Frontal cortex (tissue), 4 donors: ENCODE results near the gene EEF1AKMT3. TPM values are rescaled to one million over a fixed set of nuclear protein-coding genes. Genes with fewer than 3 reads are reported as not detected.
A peak's percentile ranks its signal among the peaks of the same experiment; 100 is the strongest.

Experiments used
- DNase-seq, 2 donors: peaks; one replicate each; pipeline ENCODE4 v3.0.0; 2012; ENCODE audit warnings: low spot score in 2 of 2
- FAIRE-seq: peaks from 2 replicates; lab custom pipeline; 2012; peaks lifted over from hg19 to GRCh38; lab: Jason Lieb, UNC
- total RNA-seq: library from RNA; depleted of rRNA; stranded (reverse); fragments of >200 nt; gene quantifications from one replicate; pipeline ENCODE4 v1.2.3, GENCODE V29; 2014
- donor health status: control.
- donor health status: control.
- donor health status: control.

EEF1AKMT3 gene
- total RNA-seq, 1 donor from 2014 or later: 1.2 TPM

DNA sequence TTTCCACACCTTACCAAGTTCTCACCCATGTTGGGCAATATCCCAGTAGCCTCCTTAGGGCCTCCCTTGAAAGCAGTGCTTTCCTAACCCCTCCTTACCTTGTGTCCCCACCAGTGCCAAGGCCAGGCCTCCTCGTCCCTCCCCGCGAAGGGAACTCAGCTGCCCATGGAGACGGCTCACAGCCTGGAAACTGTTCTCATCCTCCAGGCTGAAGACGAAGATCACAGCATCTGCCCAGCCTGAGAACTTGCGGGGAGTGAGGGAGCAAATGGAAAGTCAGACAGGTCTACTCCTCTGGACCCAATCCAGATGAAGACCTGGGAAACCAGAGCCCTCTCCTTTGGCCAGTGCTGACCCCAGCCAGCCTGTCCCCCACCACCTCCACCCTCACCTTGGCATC is 38.5 kb upstream of the EEF1AKMT3 start:
- FAIRE-seq (no peak), DNase-seq (no peak)

DNA sequence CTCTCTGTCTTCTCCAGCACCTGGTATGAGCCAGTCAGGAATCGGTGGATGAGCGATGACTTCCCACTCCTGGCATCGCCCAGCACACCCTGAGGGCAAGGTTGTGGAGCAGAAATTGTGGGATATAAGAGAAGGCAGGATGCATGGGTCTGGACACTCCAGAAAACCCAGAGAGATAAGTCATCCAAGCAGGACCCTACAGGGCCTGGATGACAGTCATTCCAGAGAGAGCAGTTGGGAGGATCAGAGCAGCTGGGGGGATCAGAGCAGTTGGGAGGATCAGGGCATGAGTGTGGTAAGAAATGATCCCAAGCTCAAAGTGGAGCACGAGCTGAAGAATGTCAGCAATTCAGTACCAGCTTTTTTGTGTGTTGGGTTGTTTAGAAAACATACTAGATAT is 37.8 kb upstream of the EEF1AKMT3 start:
- FAIRE-seq (no peak), DNase-seq (no peak)

DNA sequence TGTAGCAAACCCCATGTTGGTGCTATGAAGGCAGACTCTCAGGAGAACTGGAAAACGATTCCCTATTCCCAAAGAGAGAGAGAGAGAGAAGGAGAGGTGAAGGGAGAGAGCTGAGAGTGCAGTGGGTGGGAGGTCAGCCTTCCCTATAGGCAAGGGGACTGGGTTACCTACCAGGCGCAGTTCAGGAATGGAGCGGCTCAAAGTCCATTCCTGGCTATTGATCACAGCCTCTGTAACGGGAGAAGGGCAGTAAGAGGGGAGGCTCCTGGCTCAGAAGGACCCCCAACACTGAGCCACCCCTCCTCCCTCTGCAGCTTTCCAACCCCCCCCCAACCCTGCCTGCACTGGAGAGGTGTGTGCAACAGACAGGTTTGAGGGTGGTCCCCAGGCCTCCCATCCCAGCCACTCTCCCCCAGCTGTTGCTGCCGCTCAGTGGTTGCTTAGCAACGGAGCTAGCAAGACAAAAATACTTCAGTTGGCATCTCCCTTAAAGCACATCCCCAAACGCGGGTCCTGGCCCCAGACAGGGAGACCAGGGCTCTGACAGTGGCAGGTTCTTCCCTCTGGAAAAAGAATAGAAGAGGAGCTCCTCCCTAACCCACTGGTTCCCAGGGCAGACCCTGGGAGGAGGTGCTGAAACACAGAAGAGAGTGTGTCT is 37.1 kb upstream of the EEF1AKMT3 start:
- FAIRE-seq: no peak
- DNase-seq: no peak

DNA sequence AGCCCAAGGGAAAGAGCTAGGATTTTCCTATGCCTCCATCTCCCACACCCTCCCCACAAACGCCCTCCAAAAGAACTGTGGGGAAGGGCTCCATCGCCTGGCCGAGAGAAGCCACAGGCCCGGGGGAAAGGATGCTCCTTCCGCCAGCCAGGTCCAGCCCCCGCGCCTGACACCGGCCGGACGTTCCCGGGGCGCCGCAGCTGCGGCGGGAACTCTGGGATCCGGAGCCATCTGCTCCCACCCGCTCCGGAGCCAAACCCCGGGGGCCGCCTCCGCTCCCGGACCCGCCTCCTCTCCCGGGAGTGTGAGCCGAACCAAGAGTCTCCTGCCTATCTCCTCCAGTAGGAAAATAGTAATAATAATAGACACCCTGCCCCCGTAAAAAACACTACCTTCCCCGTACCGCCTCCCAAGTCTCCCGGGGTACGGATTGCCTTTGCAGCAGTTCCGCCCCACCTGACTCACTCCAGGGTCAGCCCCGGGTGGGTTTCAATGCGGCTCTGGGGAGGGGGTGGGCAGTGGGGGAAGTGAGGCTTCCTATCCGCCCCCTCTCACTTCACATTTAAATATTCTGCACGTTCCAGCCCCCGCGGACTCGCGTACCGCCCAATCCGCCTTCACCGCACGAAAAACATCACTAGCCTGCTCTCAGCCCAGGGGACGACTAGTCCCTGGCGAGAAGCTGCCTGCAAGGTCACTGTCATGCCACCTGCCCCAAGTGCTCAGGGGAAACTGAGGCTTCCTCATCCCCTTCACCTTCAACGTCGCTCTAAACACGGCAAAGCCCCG is 36.3 kb upstream of the EEF1AKMT3 start:
- FAIRE-seq (no peak), DNase-seq (peak; percentile 68 to 74)

DNA sequence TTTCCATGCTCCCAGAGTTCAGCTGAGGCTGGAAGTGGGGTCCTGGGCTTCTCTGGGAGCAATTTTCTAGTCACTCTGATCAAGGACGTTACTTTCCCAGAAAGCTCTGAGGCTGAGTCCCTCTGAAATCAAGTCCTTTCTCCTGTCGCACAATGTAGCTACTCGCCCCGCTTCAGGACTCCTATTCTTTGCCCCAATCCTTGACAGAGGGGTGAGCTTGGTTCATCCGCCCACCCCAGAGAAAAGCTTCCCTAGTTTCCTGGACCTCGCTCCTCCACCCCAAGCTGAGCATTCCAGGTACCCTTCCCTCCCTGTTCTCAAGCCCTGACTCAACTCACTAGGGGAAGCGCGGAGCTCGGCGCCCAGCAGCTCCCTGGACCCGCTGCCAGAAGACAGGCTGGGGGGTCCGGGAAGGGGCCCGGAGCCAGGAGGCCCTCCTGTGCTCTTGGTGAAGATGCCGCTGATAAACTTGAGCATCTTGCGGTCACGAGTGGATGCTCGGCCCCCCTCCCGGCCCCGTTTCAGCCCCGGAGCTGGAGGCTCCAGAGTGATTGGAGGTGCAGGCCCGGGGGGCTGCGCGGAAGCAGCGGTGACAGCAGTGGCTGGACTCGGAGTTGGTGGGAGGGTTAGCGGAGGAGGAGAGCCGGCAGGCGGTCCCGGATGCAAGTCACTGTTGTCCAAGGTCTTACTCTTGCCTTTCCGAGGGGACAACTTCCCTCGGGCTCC is 35.5 kb upstream of the EEF1AKMT3 start:
- DNase-seq (no peak), FAIRE-seq (no peak)

DNA sequence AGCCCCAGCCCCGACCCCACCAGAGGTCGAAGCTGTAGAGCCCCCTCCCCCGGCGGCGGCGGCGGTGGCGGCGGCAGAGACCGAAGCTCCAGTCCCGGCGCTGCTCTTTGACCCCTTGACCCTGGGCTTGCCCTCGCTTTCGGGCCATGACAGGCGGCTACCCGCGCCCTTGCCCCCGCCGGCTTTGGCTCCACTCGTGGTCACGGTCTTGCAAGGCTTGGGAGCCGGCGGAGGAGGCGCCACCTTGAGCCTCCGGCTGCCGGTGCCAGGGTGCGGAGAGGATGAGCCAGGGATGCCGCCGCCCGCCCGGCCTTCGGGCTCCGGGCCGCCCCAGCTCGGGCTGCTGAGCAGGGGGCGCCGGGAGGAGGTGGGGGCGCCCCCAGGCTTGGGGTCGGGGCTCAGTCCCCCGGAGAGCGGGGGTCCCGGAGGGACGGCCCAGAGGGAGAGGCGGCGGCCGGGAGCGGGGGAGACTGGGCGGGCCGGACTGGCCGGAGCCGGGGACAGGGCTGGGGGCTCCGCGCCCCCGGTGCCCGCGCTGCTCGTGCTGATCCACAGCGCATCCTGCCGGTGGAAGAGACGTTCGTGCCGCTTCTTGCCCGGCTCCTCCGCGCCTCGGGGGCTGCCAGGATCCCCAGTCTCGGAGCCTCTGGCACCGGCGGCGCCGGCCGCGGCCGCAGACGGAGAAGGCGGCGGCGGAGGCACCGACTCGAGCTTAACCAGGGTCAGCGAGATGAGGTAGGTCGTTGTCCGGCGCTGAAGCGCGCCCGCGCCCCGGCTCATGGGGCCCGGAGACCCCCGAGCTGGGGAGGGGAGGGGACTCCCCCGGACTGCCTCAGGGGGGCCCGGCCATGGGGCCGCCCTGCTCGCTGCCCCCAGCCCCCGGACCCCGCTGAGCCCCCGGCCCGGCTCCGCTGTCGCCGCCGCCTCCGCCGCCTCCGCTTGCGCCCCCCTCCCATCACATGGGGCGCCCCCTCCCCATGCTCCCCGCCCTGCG is 34.6 kb upstream of the EEF1AKMT3 start:
- FAIRE-seq (no peak), DNase-seq (peak in 1 of 2 donors; percentile 55)

DNA sequence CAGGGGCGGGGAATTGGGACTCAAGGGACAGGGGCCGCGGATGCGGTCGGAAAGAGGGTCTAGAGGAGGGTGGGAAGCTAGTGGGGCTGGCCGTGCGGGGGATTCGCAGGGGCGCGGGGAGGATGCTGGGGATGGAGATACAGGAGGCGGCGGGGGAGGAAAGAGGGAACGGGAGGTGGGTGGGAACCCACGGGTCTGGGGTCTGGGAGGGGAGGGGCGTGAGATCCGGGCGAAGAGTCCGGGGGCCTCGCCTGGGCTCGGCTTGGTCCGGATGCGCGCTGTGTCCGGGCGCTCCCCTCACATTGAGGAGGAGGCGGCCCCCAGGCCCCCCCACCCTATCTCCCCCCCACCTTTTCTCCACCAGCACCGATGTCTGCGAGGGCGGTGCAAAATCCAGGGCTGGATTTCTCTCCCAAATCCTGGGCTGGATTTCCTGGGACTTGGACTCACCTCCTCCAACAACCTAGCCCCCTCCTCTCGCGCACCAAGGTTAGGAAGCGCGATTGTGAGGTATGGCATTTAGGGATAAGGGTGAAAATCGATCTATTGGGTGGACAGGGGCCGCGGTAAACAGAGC is 33.7 kb upstream of the EEF1AKMT3 start, which contains the start of gene AGAP2:
Gene AGAP2 (minus strand): TSS at position 82 of the 577 bp plus-strand sequence. CDS start 496 bp downstream, outside the sequence.
- FAIRE-seq (no peak), DNase-seq (peak; percentile 58 to 59)

DNA sequence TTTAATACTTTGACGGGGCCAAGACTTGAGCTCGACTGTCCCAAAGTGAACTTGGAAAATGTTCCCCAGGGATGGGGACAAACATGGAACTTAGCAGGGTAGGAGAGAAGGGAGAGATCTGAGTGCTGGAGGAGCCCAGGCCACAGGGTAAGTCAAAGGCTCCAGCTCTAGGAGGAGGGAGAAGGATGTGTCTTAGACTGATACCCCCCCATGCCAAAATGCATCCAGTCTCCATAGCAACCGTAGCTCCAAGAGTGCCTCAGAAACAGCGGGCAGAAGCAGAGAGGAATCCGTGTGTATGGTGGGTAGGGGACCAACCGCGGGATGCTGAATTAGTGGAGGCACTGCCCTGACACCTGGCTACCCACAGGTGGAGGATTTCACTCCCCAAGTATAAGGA is 33.0 kb upstream of the EEF1AKMT3 start:
- FAIRE-seq: no peak
- no peak for DNase-seq

DNA sequence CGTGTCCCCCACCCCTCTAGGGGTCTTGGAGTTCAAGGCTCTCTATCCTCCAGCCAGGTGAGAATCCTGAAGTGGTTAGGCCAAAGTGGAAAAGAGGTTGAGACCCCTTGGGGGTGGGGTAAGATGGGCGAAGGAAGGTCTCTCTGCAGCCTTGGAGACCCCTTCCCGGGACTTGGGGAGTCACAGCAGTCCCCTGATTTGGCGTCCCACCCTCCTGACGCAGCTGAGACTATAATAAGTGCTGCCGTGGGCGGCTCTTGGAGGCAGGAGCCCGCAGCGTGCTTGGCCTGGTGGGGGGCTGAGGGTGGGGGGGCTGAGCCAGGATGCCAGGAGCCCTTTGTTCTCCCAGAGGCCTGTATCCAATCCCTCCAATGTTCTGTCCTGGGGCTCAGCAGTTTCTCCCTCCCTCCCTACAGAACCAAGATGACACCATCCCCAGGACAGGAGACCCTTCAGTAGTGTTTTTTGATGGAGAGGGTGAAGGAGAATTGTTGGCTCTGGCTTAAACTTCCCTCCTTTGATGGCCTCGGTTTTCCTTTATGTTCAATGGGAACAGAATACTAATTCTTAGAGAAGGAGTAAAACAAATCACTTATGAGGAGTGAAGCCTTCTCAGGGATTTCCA is 32.4 kb upstream of the EEF1AKMT3 start:
- no peak for FAIRE-seq
- DNase-seq: no peak

DNA sequence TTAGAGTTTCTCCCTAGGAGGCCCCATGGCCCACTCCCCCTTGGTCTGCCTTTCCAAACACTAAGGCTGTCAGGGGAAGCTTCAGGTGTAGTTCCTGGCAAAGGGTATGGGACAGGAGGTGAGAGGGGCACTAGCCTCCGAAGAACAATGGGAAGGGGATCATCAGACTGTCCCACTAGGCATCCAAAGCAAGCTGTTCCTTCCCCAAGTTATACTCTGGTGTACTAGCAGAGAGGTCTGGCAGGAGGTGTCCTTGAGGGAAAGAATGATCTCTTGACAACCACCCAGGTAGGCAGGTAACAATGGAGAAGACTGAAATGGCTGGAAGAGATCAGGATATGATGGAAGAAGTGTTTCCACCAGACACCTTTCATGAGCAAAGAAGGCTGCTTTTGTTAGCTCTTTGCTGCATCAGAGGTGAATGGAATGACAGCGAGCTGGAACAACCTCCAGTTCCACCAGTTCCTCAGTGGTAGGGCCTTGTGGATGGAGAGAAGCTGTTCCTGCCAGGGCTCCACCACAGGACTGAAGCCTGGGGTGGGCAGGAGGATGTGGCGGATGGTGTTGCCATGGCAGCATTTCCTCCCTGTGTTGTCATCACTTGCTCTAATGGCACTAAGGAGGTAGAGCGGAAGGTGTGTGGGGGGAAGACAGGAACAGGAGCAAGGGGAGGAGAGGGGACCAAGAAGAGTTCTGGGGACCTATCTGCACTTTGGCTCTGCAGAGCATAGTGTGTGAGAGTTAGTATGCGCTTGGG is 31.6 kb upstream of the EEF1AKMT3 start:
- no peak for DNase-seq

DNA sequence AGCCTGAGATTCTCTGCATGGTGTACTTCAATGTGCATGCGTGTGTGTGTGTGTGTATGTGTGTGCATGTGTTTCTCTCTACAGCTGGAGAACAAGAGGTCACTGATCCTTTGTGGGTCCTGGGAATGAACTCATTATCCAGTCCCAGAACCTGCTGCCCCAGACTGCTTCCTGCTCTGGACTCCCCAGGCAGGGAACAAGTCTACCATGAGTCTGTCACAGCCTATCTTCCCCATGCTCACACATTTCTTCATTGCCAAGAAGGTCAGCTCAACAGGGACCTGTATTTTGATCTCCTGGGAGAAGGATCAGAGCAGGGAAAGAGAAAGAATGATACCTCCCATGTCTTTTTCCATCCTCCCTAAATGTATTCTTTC is 31.0 kb upstream of the EEF1AKMT3 start:
- DNase-seq (no peak), FAIRE-seq (no peak)

More for the DNA sequence above, 31.6 kb upstream of the EEF1AKMT3 start:
- no peak for FAIRE-seq

DNA sequence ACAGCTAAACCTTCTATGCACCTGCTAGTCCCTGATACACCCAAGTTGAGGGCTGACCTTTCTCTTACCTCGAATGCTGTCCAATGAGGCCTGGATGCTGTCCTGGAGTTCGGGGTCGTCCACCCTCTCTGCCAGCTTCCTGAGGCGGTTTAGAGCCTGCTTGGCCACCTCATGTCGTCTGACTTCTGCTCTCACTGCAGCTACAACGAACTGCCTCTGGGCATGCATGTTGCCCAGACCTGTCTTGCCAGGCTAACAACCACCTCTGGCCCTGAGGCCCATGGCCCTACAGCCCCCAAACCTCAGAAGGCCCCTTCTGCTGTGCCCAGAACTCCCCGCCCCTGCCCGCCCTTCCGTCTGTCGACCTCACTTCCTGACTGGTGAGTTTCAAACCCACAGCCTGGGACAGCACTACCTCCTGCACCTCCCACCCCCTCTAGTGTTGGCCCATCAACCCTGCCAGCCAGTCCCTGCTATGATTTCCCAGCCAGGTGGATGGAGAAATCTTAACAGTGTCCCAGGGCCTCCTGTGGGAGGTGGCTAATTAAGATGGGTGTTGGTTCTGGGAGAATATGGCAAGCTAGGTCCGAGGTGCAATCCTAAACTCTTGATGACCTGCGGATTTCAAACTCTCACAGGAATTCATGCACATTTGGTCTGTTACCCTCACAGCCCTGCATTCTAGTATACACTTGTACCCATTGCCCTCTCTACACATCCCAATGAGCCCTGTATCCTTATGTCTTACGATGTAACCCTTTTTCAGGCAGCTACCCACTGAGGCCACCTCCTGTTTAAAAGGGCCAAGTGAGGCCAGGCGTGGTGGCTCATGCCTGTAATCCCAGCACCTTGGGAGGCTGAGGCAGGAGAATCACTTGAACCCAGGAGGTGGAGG is 30.3 kb upstream of the EEF1AKMT3 start:
- DNase-seq (no peak), FAIRE-seq (no peak)

DNA sequence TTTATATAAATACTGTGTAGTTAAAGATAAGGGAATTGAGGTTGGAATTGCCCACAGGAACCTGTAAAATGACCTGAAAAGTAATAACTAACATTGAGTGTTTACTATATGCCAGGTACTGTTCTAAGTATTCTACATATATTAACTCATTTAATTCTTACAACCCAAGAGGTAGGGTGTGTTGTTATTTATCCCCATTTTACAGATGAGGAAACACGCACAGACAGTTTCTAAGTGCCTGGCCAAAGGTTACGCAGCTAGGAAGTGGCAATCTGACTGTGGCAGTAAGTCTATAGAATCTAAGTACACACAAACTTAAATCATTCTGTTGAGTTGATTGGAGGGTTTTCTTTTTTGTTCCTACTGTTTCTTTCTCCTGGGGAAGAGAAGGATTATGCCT is 28.6 kb upstream of the EEF1AKMT3 start:
- FAIRE-seq: no peak
- DNase-seq: no peak

DNA sequence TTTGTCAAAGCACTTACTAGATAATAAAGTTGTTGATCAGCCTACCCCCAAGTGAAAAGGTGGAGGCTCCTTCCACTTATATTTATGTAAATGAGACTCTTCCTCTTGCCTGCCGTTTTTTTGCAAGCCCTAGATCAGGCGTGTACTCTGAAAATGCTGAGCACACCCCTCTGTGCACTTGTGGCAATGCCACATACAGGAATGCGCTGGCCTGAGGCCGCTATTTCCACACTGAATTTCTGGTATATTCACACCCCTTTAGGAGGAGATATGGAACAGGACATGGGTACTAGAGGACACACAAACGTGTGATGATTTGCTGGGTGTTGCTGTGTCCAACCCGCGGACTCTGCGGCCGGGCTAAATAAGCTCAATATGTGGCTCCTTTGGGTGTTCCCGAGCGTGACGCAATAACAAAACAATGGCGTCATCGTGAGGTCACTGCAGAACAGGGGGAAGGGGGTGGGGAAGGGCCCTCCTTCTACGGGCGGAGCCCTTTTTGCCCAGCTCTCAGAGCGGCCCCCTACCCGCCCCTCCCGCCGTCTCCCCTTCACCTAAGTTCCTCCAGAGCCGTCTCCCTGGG is 28.1 kb upstream of the EEF1AKMT3 start:
- no peak for FAIRE-seq
- peak; percentile 58 to 77 for DNase-seq

DNA sequence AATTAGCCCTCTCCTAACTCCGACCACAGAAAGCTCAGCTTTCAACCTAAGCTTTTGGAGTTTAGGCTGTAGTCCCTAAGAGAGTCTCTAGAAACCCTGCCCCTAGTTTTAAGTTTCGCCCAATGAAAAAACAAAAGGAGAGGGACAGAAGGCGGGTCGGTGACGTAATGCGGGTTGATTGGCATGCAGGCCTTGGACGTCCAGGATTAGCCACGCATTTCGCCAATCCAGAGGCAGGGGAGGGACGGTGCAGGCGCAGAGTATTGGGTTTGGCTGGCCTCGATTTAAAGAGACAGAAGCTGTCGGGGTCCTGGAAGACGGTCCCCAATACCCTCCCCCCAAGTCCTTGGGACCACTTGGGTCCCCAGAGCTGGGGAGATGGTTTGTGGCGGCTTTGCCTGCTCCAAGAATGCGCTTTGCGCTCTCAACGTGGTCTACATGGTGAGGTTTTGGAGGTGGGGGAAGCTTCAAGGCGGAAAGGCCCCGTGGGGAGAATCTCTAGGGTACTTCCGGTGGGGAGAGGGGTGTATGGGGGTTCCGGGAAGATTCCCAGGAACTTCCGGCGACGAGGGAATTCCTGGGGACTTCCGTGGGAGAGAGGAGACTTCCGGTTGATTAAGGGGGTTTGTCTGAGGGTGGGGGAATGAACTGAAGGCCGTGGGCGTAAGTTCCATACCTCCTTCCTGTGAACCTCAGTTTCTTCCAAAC is 27.5 kb upstream of the EEF1AKMT3 start, which contains the start of gene TSPAN31:
Gene TSPAN31 (plus strand): TSS at position 263 of the 708 bp plus-strand sequence. CDS start 116 bp downstream, at position 379.
- FAIRE-seq (no peak), DNase-seq (peak; percentile 89 to 94)

DNA sequence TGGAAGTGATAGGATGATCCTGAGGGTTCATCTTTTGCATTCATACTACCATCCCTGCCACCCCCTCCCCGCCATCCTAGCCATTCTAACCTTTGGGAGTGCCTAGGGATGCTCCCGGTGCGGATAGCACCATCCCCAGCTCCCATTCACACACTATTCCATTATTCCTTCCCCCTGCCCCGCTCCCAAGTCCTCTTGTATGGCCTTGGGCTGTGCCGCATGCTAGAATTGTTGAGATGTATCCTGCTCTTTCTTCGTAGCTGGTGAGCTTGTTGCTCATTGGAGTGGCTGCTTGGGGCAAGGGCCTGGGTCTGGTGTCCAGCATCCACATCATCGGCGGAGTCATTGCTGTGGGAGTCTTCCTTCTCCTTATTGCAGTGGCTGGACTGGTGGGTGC is 26.9 kb upstream of the EEF1AKMT3 start:
- FAIRE-seq (no peak), DNase-seq (no peak)
